Measurements from ENCODE around the gene YTHDF2. TPM values are rescaled to one million over a fixed set of nuclear protein-coding genes. Genes with fewer than 3 reads are reported as not detected.

YTHDF2 gene
- total RNA-seq, 6 experiments from 2014 or later: 66.9 to 88.2 (median 76.6) TPM

- H3K27ac Mint-ChIP-seq: peak overlapping the region; percentile 71
- H3K27me3 Mint-ChIP-seq (ENCODE audit: insufficient read depth): peaks cover 8% of the 10 kb centered on the region
- H3K9me3 Mint-ChIP-seq: no peaks in the 10 kb centered on the region
- TF ChIP-seq CTCF (IDR thresholded peaks at IDR 0.05): no peak
- peak; percentile 83 for DNase-seq
- peaks cover 52% of the 10 kb centered on the region for H3K4me1 Mint-ChIP-seq (ENCODE audit: low read depth)
- peaks cover 21% of the 10 kb centered on the region for H3K36me3 Mint-ChIP-seq (ENCODE audit: low read depth)
- H3K4me3 Mint-ChIP-seq: peak overlapping the region; percentile 71
These were observed 14.7 kb downstream of the YTHDF2 start for GRCh38 chr1:28751315-28752060.

DNA sequence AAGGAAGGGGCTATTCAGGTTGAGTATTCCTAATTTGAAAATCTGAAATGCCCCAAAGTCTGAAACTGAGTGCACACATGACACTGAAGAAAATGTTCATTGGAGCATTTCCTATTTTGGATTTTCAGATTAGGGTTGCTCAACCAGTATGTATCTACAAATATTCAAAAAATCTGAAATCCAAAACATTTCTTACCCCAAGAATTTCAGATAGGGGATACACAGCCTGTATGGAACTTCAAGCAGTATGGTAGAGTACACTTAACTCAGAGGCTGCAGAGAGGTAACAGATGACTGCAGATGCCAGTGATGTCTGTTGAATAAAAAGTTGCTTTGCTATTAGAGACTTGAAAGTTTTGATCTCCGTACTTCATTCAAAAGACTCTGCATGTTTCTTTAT lies 19.0 kb downstream of the YTHDF2 start:
- no peak for DNase-seq
- Mint-ChIP-seq H3K9me3 (no peaks in the 10 kb centered on the region), H3K27ac (no peak overlapping the region), H3K36me3 (ENCODE audit: low read depth) (peaks cover 10% of the 10 kb centered on the region; the same call in 1 of the 2 replicates), H3K4me3 (no peak overlapping the region), H3K4me1 (ENCODE audit: low read depth) (peaks cover 26% of the 10 kb centered on the region), H3K27me3 (ENCODE audit: insufficient read depth) (peaks cover 5% of the 10 kb centered on the region)
- TF ChIP-seq CTCF (IDR thresholded peaks at IDR 0.05): no peak

- DNase-seq: no peak
- H3K27ac Mint-ChIP-seq: no peak overlapping the region
- H3K4me3 Mint-ChIP-seq: no peak overlapping the region
These were observed 20.1 kb downstream of the YTHDF2 start for GRCh38 chr1:28756846-28757245.

DNA sequence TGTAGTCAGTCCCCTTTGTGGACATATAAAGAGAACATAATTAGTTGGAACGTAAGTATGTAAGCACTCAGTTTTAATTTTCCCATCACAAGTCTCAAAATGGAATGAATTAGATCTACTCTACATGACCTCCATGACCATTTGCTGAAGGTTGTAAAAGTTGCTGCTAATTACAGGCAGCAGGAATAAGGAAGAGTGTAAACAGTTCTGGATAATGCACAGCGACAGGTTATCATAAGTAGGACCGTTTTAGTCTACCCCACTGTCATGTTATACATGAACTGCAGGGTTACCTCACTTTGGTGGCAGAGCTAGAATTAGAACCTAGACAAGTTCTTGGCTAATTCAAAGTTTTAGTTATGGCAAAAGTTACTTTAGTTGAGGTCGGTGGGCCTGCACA lies 21.7 kb downstream of the YTHDF2 start:
- H3K36me3 Mint-ChIP-seq (ENCODE audit: low read depth): peaks cover 11% of the 10 kb centered on the region
- H3K27ac Mint-ChIP-seq: no peak overlapping the region
- DNase-seq: no peak
- no peaks in the 10 kb centered on the region for H3K9me3 Mint-ChIP-seq
- no peak overlapping the region for H3K4me3 Mint-ChIP-seq
- no peak for TF ChIP-seq CTCF (IDR thresholded peaks at IDR 0.05)
- H3K4me1 Mint-ChIP-seq (ENCODE audit: low read depth): peaks cover 8% of the 10 kb centered on the region
- H3K27me3 Mint-ChIP-seq (ENCODE audit: insufficient read depth): peaks cover 2% of the 10 kb centered on the region

More at GRCh38 chr1:28756846-28757245, 20.1 kb downstream of the YTHDF2 start:
- peak; percentile 51 for TF ChIP-seq CTCF (IDR thresholded peaks at IDR 0.05)
- Mint-ChIP-seq H3K4me1 (ENCODE audit: low read depth) (peaks cover 16% of the 10 kb centered on the region), H3K27me3 (ENCODE audit: insufficient read depth) (peaks cover 4% of the 10 kb centered on the region), H3K9me3 (no peaks in the 10 kb centered on the region), H3K36me3 (ENCODE audit: low read depth) (peaks cover 10% of the 10 kb centered on the region; the same call in 1 of the 2 replicates)

DNA sequence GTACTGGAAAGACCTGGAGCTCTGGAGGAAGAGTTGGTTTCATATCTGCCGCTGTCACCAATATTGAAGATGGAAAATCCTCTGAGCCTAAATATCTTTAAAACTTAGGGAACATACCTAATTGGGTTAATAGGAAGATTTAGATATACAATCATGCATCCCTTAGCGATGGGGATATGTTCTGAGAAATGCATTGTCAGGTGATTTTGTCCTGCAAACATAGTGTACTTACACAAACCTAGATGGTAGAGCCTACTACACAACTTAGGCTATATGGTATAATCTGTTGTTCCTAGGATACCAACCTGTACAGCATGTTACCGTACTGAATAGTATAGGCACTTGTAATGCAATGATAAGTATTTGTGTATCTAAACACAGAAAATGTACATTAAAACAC lies 22.5 kb downstream of the YTHDF2 start:
- no peaks in the 10 kb centered on the region for H3K9me3 Mint-ChIP-seq
- peaks cover 8% of the 10 kb centered on the region for H3K36me3 Mint-ChIP-seq (ENCODE audit: low read depth)
- DNase-seq: no peak
- no peaks in the 10 kb centered on the region for H3K4me1 Mint-ChIP-seq (ENCODE audit: low read depth)
- no peak overlapping the region for H3K27ac Mint-ChIP-seq
- H3K27me3 Mint-ChIP-seq (ENCODE audit: insufficient read depth): peaks cover 2% of the 10 kb centered on the region; the same call in 1 of the 2 replicates
- TF ChIP-seq CTCF (IDR thresholded peaks at IDR 0.05): no peak
- H3K4me3 Mint-ChIP-seq: no peak overlapping the region
